GM12878 (cell line): ENCODE measurements around the gene HTATIP2. TPM values are rescaled to one million over a fixed set of nuclear protein-coding genes. Genes with fewer than 3 reads are reported as not detected.

Experiments used
- ATF7 ChIP-seq: fragments of 450-650 bp; IDR thresholded peaks from 2 replicates; pipeline ENCODE4 v1.6.1; 2016; ENCODE audit warnings: low read depth, mild to moderate bottlenecking
- BRCA1 ChIP-seq: IDR thresholded peaks from 2 replicates; pipeline ENCODE4 v1.6.1; 2011; ENCODE audit warnings: low read depth, low read length, improper control_type of control experiment
- CHD2 ChIP-seq: IDR thresholded peaks from 2 replicates; pipeline ENCODE4 v1.6.1; 2011; ENCODE audit warnings: low read depth, low read length, improper control_type of control experiment, borderline replicate concordance
- ETV6 ChIP-seq, 2 experiments: fragments of 450-650 bp in 1 of 2; IDR thresholded peaks in 1 of 2; conservative IDR thresholded peaks in 1 of 2; 2 replicates each; pipeline ENCODE4 v1.6.1; 2014; ENCODE audit warnings: antibody characterized with exemption in 1 of 2, borderline replicate concordance in 1 of 2, low read depth in 1 of 2, mild to moderate bottlenecking in 1 of 2, moderate library complexity in 1 of 2
- IRF4 ChIP-seq: IDR thresholded peaks from 2 replicates; pipeline ENCODE4 v1.6.1; 2011; ENCODE audit warnings: low read depth, low read length
- LARP7 ChIP-seq: fragments of 450-650 bp; IDR thresholded peaks from 2 replicates; pipeline ENCODE4 v1.6.1; 2017; ENCODE audit warnings: mild to moderate bottlenecking
- MAX ChIP-seq: IDR thresholded peaks from 2 replicates; pipeline ENCODE4 v1.6.1; 2012; ENCODE audit warnings: low read depth, low read length, improper control_type of control experiment
- MEF2A ChIP-seq: IDR thresholded peaks from 2 replicates; pipeline ENCODE4 v1.6.1; 2011; ENCODE audit warnings: low read depth, mild to moderate bottlenecking, low read length, moderate library complexity; ENCODE audit not compliant: insufficient read depth
- NRF1 ChIP-seq: conservative IDR thresholded peaks from 2 replicates; pipeline ENCODE4 v1.6.1; 2011; ENCODE audit warnings: mild to moderate bottlenecking, low read depth, low read length, improper control_type of control experiment
- PAX5 ChIP-seq: IDR thresholded peaks from 2 replicates; pipeline ENCODE4 v1.6.1; 2011; ENCODE audit warnings: low read depth, low read length, borderline replicate concordance
- RAD21 ChIP-seq: IDR thresholded peaks from 2 replicates; pipeline ENCODE4 v1.6.1; 2011; ENCODE audit warnings: mild to moderate bottlenecking, low read depth, low read length, moderate library complexity; ENCODE audit not compliant: insufficient read depth
- SMAD5 ChIP-seq: IDR thresholded peaks from 2 replicates; pipeline ENCODE4 v1.6.1; 2016; ENCODE audit warnings: antibody characterized with exemption, low read depth
- SMC3 ChIP-seq: IDR thresholded peaks from 2 replicates; pipeline ENCODE4 v1.6.1; 2011; ENCODE audit warnings: low read length, improper control_type of control experiment, borderline replicate concordance
- WRNIP1 ChIP-seq: IDR thresholded peaks from 2 replicates; pipeline ENCODE4 v1.6.1; 2011; ENCODE audit warnings: low read depth, low read length, improper control_type of control experiment, borderline replicate concordance
- ZBED1 ChIP-seq: IDR thresholded peaks from 2 replicates; pipeline ENCODE4 v1.6.1; 2016; ENCODE audit warnings: borderline replicate concordance
- polyA plus RNA-seq, 11 experiments: library from polyadenylated mRNA; depleted of rRNA in 4 of 11; unstranded in 6 of 11; stranded (reverse) in 5 of 11; fragments of >200 nt; fragmentation: Nextera tagmentation in 4 of 11; fragmentation: Illumina TruSeq in 1 of 11; extraction: Ambion mirVana in 4 of 11; extraction: Trizol in 1 of 11; gene quantifications; 1 replicate in 1 of 11; 2 replicates in 10 of 11; pipeline versions ENCODE4 v1.2.1 to v1.2.3, GENCODE V29; 2011 to 2016; ENCODE audit warnings: inconsistent platforms in 2 of 11, missing spikeins in 2 of 11, low read depth in 1 of 11
- total RNA-seq, 4 experiments: library from RNA; depleted of rRNA in 3 of 4; stranded (reverse); fragments of >200 nt in 3 of 4; fragmentation: Illumina TruSeq in 1 of 4; extraction: Trizol in 1 of 4; gene quantifications; 2 replicates each; pipeline versions ENCODE4 v1.2.1 to v1.2.3, GENCODE V29; 2013 to 2021
- TF ChIP-seq, protein P1 (sequence below): fragments of 450-650 bp; formaldehyde crosslinking; IDR thresholded peaks from 2 replicates; pipeline ENCODE4 v1.4.0; 2022; ENCODE audit warnings: mild to moderate bottlenecking, moderate library complexity
- TF ChIP-seq, protein P2 (sequence below): fragments of 450-650 bp; IDR thresholded peaks from 2 replicates; pipeline ENCODE4 v1.6.1; 2017; ENCODE audit warnings: mild to moderate bottlenecking, moderate library complexity

HTATIP2 gene
- total and polyA plus RNA-seq, 10 of the 15 experiments (the other 5 are each of a cell fraction or from before 2014, with no cell fraction given): 25.4 to 58.5 (median 42.2) TPM

- TF ChIP-seq RAD21: no peak
- no peak for TF ChIP-seq SMC3
- TF ChIP-seq MAX: peak; percentile 88; the same call in 1 of the 2 replicates
- no peak for TF ChIP-seq WRNIP1
- TF ChIP-seq BRCA1: no peak
- TF ChIP-seq SMAD5: no peak; the same call in 1 of the 2 replicates
- 0 out of 2 replicates have a peak, but pooled peaks have one; percentile 22 for TF ChIP-seq CHD2
- TF ChIP-seq, protein P1, sequence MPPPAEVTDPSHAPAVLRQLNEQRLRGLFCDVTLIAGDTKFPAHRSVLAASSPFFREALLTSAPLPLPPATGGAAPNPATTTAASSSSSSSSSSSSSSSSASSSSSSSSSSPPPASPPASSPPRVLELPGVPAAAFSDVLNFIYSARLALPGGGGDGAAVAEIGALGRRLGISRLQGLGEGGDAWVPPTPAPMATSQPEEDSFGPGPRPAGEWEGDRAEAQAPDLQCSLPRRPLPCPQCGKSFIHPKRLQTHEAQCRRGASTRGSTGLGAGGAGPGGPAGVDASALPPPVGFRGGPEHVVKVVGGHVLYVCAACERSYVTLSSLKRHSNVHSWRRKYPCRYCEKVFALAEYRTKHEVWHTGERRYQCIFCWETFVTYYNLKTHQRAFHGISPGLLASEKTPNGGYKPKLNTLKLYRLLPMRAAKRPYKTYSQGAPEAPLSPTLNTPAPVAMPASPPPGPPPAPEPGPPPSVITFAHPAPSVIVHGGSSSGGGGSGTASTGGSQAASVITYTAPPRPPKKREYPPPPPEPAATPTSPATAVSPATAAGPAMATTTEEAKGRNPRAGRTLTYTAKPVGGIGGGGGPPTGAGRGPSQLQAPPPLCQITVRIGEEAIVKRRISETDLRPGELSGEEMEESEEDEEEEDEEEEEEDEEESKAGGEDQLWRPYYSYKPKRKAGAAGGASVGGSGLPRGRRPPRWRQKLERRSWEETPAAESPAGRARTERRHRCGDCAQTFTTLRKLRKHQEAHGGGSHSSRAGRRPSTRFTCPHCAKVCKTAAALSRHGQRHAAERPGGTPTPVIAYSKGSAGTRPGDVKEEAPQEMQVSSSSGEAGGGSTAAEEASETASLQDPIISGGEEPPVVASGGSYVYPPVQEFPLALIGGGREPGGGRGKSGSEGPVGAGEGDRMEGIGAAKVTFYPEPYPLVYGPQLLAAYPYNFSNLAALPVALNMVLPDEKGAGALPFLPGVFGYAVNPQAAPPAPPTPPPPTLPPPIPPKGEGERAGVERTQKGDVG: no peak
- no peak; the same call in 1 of the 2 replicates for TF ChIP-seq ZBED1
- TF ChIP-seq ETV6 (conservative IDR thresholded peaks at IDR 0.05 in 1 of 2, IDR thresholded peaks at IDR 0.05 in 1 of 2; ENCODE audit: borderline replicate concordance in 1 of 2, low read depth in 1 of 2): no peak; a peak in 1 of 4 replicates
- no peak for TF ChIP-seq IRF4
- TF ChIP-seq MEF2A: 0 out of 2 replicates have a peak, but pooled peaks have one; percentile 29
- TF ChIP-seq PAX5: no peak
- TF ChIP-seq NRF1: no peak
- TF ChIP-seq, protein P2, sequence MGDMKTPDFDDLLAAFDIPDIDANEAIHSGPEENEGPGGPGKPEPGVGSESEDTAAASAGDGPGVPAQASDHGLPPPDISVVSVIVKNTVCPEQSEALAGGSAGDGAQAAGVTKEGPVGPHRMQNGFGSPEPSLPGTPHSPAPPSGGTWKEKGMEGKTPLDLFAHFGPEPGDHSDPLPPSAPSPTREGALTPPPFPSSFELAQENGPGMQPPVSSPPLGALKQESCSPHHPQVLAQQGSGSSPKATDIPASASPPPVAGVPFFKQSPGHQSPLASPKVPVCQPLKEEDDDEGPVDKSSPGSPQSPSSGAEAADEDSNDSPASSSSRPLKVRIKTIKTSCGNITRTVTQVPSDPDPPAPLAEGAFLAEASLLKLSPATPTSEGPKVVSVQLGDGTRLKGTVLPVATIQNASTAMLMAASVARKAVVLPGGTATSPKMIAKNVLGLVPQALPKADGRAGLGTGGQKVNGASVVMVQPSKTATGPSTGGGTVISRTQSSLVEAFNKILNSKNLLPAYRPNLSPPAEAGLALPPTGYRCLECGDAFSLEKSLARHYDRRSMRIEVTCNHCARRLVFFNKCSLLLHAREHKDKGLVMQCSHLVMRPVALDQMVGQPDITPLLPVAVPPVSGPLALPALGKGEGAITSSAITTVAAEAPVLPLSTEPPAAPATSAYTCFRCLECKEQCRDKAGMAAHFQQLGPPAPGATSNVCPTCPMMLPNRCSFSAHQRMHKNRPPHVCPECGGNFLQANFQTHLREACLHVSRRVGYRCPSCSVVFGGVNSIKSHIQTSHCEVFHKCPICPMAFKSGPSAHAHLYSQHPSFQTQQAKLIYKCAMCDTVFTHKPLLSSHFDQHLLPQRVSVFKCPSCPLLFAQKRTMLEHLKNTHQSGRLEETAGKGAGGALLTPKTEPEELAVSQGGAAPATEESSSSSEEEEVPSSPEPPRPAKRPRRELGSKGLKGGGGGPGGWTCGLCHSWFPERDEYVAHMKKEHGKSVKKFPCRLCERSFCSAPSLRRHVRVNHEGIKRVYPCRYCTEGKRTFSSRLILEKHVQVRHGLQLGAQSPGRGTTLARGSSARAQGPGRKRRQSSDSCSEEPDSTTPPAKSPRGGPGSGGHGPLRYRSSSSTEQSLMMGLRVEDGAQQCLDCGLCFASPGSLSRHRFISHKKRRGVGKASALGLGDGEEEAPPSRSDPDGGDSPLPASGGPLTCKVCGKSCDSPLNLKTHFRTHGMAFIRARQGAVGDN: peak; percentile 52
- TF ChIP-seq ATF7: peak; percentile 75; the same call in 1 of the 2 replicates
- TF ChIP-seq LARP7: peak; percentile 71
Measured at GRCh38 chr11:20387261-20388095, 24.0 kb downstream of the HTATIP2 start, which contains the start of gene PRMT3 (continued).
